UCSD-AML1 (cell line): ENCODE results near the gene SLC24A3.

Experiments
- DNase-seq: peaks from one replicate; lab custom pipeline; 2025; ENCODE audit not compliant: unreplicated experiment; lab: John Stamatoyannopoulos, UW

SLC24A3 gene

DNA sequence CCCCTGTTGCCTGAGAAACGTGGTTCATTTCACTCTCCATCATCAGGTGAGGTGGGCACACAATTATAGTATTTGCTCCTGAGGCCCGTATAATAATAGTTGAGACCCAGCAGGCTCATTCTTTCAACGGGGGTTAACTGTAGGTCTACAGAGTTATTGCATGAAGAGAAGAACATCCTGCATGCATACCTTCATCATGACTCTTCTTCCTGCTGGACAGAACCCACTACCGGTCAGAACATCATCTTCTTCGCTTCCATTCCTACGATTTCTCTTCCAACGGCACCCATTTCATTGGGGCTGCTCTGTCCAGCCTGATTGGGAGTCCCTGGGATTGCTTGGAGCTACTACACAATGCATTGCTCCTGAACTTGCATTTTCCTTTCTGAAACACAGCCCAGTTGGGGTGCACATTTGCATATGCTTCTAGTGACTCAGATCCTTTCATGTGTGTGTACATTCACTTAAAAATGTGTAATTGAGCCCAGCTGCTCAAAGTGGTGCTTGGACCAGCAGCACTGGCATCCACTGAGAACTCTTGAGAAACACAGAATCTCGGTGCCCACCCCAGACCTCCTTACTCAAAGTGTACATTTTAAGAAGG lies 57.4 kb downstream of the SLC24A3 start:
- no peak for DNase-seq

DNA sequence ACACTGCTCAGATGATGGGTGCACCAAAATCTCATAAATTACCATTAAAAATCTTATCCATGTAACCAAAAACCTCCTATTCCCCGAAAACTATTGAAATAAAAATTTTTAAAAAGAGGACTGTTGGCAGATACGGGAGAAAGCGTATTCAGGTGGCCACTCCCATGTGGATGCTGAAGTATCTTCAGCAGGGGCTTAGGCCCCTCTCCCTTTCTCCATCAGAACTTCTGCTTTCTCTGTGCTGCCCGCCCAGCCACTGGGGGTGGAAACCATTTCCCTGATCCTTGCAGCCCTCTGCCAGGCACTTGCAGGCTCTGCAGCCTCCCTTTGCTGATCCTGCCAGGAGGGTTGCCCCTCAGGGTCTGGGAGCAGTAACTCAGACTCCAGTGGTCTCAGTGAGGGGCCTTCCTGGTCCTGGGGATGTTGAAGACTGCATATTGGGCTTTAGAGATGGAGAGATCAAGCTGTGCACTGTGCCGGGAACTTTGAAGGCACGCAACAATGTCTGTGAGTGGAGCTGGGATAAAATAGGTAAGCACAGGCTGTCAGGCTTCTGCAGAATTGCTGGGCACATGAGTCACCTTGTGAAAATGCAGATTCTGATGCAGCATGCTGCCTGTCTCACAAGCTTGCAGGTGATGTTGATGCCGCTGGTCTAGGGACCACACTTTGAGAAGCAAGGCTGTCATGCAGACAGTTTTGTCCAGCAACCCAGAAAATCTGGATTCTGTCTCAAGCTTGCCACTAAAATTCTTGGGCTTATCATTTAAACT lies 59.6 kb downstream of the SLC24A3 start:
- no peak for DNase-seq

DNA sequence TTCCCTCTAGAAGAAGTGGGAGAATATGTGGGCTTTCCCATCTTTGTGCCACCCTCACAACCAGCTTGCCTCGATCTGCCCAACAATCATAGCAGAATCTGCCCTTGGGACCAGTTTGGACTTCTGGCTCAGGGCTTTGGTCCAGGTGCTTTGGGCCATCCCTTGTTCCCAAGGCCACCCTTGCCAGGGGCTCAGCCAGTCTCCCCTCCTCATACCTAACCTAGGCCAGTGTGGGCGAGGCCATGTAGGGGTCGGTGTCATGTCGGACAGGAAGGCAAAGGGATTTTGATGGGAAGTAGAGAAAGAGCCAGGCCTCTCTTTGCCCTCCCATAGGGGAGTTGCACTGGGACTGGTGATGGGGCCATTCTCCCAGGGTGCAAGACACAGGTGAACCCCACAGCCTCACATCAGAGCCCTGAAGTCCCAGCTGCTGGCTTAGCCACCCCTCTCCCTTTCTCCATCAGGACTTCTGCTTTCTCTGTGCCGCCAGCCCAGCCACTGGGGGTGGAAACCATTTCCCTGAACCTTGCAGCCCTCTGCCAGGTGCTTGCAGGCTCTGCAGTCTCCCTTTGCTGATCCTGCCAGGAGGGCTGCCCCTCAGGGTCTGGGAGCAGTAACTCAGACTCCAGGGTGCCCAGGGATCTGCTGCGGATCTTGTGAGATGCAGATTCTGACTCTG lies 60.7 kb downstream of the SLC24A3 start:
- no peak for DNase-seq

DNA sequence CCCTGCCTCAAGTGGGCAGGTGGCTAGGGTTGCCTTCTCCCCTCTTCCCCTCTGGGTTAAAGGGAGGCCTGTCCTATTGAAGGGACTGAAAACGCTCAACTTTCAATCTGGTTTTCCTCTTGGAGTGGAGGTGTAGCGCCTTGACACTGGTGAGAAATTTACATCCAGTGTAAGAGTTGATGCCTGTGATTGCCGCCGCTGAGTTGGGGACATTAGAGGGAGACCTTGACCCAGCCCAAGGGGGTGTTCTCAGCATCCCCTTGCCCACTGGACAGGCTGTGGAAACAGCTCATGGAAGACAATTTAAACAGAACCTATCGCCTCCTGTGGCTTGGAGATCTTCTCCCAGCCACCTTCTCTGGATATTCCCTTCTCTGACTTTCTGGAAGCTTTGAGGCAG lies 61.6 kb downstream of the SLC24A3 start:
- DNase-seq: no peak

DNA sequence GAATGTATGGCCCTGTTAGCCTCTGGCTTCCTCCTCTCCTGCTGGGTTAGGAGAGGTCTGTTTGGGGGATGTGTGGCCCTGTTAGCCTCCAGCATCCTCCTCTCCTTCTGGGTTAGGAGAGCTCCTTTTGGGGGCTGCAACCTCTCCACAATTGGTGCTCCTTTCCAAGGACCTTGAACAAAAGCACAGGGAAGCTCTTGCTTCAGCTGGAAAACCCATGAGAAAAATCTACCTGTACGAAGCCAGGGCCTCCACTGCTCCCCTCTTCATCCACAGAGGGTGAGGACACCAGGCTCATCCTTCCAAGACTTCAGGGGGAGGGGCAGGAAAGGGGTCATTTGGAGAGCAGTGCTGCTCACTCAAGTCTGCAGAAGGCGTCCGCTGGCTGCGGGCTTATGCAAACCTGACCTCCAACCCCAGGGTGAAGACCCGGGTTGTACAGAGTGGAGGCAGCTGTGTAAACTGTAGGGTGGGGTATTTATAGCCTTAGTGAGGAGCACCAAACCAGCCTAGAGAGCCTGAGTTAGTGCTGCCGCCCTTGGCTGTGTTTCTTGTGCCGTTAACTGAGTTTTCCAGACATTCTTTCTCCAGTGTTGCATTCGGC lies 62.1 kb downstream of the SLC24A3 start:
- DNase-seq: no peak

DNA sequence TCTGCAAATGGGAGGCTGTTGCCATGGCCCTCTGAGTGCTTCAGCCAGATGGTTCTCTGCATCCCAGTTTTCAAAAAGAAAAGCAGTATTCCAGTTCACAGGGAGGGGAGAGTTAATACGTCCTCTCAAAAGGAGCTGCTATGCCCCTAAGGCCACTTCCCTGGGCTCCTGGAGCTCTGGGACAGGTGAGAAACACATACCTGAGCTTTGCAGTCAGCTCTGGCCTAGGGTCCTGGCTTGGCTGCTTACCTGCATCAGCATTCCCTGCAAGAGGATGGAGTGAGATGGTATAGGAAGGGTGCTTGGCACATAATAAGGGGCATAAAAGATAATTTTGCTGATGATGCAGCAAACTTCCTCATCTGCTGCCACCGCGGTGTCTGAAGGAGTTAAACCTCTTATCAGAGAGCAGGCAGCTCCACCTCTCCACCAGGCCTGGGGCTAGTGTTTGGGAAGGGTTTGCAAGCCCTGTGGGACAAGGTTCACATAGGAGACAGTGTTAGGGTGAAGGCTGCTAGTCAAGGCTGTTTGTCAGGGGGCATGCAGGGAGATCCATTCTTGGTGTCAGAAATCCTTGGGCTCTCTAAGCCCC lies 62.7 kb downstream of the SLC24A3 start:
- DNase-seq: peak; percentile 27

DNA sequence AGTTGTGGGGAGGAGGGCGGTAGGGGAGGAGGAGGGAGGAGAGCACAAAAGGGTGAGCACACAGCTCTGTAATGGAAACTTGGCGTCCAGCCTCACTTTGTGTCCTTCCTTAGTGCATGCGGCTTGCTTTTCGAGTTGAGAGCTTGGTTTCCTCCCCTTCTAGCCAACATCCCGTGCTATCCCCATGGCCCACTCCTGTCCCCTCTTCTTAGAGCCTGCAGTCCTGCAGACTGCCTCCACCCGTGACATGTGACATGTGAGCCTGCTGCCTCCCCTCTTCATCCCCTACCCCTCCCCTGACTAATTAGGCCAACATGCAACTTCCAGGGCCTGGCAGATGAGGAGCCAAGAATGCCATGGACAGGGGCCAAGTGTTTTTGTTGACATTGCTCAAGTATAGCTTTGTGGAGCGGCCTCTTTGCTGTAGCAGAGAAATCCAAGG lies 63.2 kb downstream of the SLC24A3 start:
- DNase-seq: no peak

DNA sequence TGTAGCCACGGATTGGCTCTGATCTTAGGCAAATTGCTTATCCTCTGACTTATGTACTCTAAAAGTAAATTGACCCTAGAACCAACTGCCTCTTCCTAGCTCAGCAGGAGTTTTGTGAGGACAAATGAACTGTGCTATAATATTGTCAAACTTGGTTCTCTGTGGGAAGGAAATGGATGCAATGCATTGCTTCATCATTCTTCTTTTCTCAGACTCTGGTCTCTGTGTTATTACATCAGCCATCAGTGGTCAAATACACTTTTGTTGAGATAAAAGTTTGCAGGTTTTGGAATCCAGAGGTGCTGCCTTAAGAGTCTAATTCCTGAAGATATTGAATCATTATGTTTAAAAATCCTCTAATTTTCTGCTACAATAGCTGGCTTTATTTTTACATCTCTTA lies 64.9 kb downstream of the SLC24A3 start:
- no peak for DNase-seq

DNA sequence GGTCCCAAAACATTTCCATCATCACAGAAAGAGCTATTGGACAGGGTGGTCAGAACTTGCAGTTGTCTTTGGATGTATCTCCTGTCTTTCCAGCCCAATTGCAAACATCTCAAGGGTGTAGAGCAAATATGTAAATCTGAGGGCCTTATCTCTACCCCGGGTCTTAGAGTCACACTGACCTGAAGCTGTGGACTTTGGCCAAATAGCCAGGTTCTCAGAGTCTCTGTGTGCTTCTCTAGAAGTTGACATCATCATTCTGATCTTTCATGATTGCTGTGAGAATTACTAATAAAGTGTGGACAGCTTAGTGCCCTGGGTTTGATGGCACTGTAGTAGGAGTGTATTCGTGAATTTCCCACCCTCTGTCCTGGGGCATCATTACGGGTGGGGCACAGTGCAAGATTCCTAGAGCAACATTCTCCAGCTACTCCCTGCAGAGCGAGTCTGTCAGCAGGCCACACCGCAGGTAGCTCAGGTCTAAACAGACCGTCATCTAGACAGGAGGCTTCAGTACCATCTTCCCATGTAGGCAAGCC lies 71.1 kb downstream of the SLC24A3 start:
- DNase-seq: no peak

DNA sequence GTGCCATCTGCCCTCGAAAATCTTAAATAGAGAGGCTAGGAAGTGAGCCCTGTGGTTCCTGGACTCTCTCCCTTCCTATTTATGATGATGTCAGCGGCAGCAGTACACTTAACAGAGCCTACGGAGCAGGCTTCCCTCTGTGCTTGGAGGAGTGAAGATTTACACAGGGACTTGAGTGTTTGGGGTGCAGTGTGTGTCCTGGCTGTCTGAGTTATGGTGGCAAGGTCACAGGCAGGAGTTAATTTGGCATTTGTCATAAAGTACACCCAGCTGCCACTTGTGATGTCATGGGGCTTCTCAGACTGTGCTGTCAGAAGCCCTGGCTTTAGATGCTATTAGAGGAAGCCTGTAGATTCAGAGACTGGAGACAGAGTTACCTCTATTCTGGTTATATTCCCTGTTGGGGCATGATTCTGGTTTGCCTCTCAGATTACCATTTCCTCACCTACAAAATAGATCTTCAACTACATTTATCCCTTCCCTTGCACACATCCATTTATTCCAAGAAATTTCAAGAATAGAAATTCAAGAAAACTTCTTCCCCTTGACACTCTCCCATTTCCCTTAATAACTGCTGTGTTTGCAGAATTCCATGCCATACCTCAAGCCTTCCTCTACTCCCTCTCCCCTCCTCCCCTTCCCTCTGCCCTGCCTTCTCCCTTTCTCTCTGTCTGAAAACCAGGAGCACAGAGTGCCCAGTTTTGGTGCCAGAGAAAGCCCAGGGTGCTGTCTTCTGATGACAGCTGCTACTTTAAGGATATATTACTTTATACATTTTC lies 72.1 kb downstream of the SLC24A3 start:
- no peak for DNase-seq

DNA sequence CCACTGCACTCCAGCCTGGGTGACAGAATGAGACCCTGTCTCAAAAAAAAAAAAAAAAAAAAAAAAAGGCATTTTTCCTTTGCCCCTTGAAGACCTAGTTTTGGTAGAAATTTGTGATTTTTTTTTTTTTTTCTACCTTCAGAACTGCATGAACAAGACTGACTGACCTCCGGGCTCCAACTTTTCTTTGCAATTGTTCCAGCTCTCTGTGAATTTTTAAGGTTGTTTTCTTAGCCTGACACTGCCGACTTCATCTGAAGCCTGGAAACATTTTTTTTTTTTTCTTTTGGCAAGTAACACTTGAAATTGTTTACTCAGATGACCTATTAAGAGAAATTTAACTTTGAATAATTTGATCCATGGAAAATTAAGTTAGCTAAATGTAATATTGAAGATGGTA lies 73.0 kb downstream of the SLC24A3 start:
- DNase-seq: no peak

DNA sequence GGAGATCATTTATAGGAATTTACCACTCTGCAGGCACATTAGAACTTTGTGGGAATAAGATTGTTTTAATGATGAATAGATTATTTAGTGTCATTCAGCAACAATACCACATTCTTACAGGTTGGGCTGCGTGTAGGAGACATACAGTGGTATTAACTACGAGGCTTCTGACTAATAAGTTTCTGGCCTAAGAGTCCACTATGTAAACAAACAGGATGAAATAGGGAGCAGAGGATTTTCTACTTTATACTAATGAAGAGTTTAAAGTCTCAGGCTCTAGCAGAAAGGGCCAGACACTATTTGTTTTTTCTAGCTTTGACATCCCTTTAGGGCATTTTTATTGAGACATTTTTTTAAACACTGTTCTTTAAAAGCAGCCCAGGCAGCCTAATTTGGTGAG lies 75.6 kb downstream of the SLC24A3 start:
- DNase-seq: no peak

DNA sequence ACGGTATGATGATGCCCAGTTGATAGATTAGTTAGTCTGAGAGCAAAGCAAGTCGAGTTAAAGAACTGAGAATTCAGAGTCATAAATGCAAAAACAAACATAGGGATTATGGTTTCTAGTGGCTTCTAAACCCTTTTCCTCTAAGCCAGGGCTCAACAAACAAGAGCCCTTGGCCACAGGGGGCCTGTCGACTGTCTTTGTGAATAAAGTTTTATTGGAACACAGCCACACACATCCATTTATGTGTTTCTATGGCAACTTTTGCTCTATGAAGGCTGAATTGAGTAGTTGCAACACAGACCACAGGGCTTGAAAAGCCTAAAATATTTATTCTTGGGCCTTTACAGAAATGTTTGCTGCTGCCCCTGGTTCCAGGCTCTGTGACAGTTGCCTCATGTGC lies 76.2 kb downstream of the SLC24A3 start:
- DNase-seq: no peak

DNA sequence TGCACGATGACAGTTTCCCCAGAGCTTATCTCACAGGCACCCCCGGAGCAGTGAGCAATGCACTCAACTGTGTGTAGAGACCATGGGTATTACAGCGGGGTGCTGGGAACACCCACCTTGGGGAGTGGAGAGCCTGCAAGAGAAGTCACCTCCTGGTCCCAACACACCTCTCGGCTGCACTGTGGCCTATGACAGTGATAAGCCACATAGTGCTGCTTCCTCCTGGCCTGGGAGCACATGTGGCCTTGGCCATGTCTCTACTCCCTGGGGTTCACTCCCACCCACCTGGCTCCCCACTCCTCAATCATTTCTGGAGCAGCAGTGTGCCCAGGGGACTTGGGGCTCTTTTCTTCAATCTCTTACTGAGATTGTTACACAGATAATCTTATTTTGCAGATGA lies 77.0 kb downstream of the SLC24A3 start:
- no peak for DNase-seq

DNA sequence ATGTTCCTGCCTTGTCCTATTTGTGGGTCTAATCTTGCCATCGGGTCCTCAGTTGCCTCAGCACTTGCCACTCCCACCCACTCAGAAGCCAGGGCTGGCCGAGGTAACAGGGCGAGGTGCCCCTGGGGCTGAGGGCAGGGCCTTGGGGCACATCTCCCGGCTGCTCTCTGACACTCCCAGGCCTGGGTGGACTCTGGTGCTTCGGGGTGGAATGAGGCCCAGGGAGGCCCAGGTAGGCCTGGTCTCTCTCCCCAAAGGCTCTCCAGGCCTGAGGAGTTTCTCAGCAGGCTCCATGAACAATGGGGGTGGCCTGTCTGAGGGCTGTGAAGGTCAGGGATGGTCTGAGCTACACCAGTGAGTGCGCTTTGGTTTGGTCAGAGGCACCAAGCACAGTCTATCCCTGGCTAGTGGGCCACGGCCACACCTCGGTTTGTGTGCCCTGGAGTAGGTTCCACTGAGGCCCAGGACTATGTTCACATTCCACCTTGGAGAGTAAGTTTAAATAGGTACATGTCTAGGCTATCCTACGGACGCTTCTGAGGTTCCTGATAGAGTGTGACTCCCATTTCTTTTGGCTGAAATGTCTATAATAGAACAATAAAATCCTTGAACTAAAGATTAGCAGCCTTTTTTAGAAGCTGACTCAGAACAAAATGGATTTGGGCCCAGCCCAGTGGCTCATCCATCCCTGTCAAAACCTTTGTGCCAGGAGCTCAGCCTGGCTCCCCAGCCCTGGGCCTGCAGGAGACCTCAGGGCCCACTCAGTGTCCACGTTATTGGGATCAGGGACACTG lies 78.8 kb downstream of the SLC24A3 start:
- no peak for DNase-seq

DNA sequence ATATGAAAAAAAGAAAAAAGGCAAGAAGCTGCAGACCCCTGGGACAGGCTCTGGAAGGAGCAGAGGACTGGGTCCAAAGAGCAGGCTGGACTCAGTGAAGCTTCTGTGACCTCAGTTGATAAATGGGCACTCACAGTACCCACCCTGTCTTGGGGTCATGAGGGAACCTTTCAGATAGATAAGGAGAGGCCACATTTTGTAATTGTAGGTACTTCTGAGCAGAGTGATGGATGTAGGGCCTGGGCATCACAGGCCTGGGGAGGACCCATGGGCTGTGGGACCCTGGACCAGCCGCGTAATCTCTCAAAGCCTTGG lies 79.3 kb downstream of the SLC24A3 start:
- DNase-seq: no peak

DNA sequence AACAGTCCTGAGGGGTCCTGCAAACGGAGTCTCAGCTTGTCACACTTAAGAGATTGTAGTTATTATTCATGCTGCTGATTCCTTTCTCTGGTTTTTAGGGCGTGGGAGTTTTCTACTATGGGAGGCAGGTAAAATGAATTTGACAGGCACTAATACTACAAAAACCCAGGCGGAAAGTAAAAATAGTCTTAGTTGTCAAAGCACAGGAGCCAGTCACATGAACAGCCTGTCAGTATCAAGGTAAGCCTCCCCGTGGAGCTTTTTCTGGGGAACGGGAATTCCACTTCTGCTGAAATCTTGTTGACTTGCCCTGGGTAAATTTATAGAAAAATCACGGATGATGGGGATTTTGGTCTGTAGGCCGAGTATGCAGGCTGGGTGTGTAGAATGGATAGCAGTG lies 79.8 kb downstream of the SLC24A3 start:
- no peak for DNase-seq

DNA sequence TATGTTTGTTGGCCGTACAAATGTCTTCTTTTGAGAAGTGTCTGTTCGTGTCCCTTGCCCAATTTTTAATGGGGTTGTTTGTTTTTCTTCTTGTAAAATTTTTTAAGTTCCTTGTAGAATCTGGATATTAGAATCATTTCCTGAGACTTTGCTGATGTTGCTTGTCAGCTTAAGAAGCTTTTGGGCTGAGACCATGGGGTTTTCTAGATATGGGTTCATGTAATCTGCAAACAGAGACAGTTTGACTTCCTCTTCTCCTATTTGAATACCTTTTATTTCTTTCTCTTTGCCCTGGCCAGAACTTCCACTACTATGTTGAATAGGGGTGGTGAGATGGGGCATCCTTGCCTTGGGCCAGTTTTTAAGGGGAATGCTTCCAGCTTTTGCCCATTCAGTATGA lies 82.6 kb downstream of the SLC24A3 start:
- no peak for DNase-seq

DNA sequence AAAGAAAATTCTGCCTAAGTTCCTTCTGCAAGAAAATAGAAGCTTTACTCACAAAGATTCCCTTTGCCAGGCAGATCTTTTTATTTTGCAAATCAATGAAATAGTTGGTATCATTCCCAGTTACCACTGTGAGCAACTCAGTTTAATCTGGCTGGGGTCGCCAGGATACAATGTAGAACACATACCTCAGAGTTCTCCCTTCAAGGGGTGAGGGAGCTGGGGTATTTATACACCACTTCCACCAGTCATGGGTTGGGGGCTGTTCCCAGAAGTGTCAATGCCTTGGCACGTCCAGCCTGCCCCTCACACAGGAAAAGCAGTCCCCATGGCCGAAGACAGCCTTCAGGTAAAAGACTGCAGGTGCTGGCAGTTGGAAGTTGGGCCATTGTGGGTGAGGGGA lies 86.2 kb downstream of the SLC24A3 start:
- no peak for DNase-seq

DNA sequence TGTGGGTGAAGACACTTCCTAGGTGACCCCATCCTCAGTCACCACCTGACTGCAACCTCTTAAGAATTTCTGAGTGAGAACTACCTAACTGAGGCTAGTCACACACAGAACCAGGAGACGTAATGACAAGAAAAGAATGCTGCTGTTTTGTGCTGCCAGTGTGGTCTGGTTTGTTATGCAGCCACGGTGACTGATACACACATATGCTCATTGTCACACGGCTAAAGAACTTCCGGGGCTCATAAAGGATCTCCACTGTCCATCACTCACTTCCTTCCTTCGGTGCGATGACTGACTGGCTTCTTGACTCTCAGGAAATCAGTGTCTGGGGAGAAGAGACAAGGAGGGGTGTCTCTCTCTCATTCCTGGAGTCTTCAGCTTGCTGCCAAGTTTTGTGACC lies 88.0 kb downstream of the SLC24A3 start:
- no peak for DNase-seq
